HCT116 (cell line): ENCODE results near the gene WIF1. TPM values are rescaled to one million over a fixed set of nuclear protein-coding genes. Genes with fewer than 3 reads are reported as not detected.

ENCODE experiments used
- ATAC-seq: fragments of 200-7000 bp; cut with Tn5 transposase; 2 replicates; pipeline ENCODE4 v1.9.1; 2020; ENCODE audit warnings: mild to moderate bottlenecking, moderate library complexity
- BruUV-seq: library from RNA; stranded (reverse); fragments of 400-500 nt; replicated peaks from 2 replicates; lab custom pipeline; 2021; lab: Mats Ljungman, UMichigan
- CTCF ChIA-PET: fragments of 300-600 bp; sonication (Branson Sonifier 250); formaldehyde crosslinking; loops from one replicate; lab custom pipeline; 2021; ENCODE audit warnings: antibody characterized with exemption; lab: Charles Lee
- POLR2A ChIA-PET: fragments of 300-600, 350-600 bp; sonication (Branson Sonifier 250); formaldehyde crosslinking; loops from one replicate; lab custom pipeline; 2021; ENCODE audit warnings: antibody characterized with exemption; lab: Charles Lee
- RAD21 ChIA-PET, 2 experiments: fragments of 300-600 bp; sonication (Branson Sonifier 250); formaldehyde crosslinking; loops; one replicate each; lab custom pipeline; 2023; ENCODE audit warnings: low total read pairs in 2 of 2; ENCODE audit not compliant: uncharacterized antibody in 2 of 2, unreplicated experiment in 2 of 2, low non-redundant PET in 1 of 2; lab: Charles Lee
- DNase-seq: peaks from one replicate; pipeline ENCODE4 v3.0.0-alpha.2; 2010; ENCODE audit warnings: low read depth, low spot score
- H2AFZ ChIP-seq: fragments of 200-600 bp; shearing (Covaris generic), sonication (generic); 2 replicates; pipeline ENCODE4 v1.6.1; 2017; ENCODE audit warnings: low read depth, mixed run types, mixed read lengths, antibody characterized with exemption, low read length; ENCODE audit not compliant: poor library complexity, severe bottlenecking
- H3K27ac ChIP-seq: 2 replicates; pipeline ENCODE4 v1.5.1; 2012; ENCODE audit warnings: low read depth, low read length
- H3K27me3 ChIP-seq: fragments of 200-600 bp; sonication (generic); 2 replicates; pipeline ENCODE4 v1.6.1; 2016; ENCODE audit warnings: mixed run types, low read length, mixed read lengths; ENCODE audit not compliant: insufficient read depth
- H3K36me3 ChIP-seq, 2 experiments: fragments of 200-500 bp in 1 of 2; fragments of 200-600 bp in 1 of 2; sonication (Bioruptor generic) in 1 of 2; sonication (generic) in 1 of 2; 2 replicates each; pipeline versions ENCODE4 v1.5.1 to v1.6.1; 2014 to 2016; ENCODE audit warnings: low read length in 2 of 2, inconsistent platforms in 1 of 2, mixed read lengths in 1 of 2, mixed run types in 1 of 2; ENCODE audit not compliant: insufficient read depth in 2 of 2, control insufficient read depth in 1 of 2
- H3K4me1 ChIP-seq, 2 experiments: fragments of 200-600 bp in 1 of 2; sonication (generic) in 1 of 2; 2 replicates each; pipeline versions ENCODE4 v1.5.1 to v1.6.1; 2012 to 2017; ENCODE audit warnings: low read length in 2 of 2, inconsistent platforms in 1 of 2, mild to moderate bottlenecking in 1 of 2, mixed read lengths in 1 of 2, mixed run types in 1 of 2, moderate library complexity in 1 of 2; ENCODE audit not compliant: insufficient read depth in 2 of 2, control insufficient read depth in 1 of 2
- H3K4me2 ChIP-seq: fragments of 200-600 bp; sonication (generic); 2 replicates; pipeline ENCODE4 v1.6.1; 2017; ENCODE audit warnings: mixed run types, low read length, mixed read lengths
- H3K4me3 ChIP-seq, 2 experiments: fragments of 200-600 bp in 1 of 2; sonication (generic) in 1 of 2; replicated peaks in 1 of 2; 2 replicates each; pipeline ENCODE4 v1.5.1; 2011 to 2016; ENCODE audit warnings: low read length in 2 of 2, control low read depth in 1 of 2, low read depth in 1 of 2, mild to moderate bottlenecking in 1 of 2, mixed read lengths in 1 of 2, mixed run types in 1 of 2
- H3K79me2 ChIP-seq: fragments of 200-600 bp; sonication (generic); 2 replicates; pipeline ENCODE4 v1.6.1; 2017; ENCODE audit warnings: mild to moderate bottlenecking, mixed run types, low read length, moderate library complexity, mixed read lengths; ENCODE audit not compliant: insufficient read depth
- H3K9ac ChIP-seq: fragments of 200-600 bp; sonication (generic); 2 replicates; pipeline ENCODE4 v1.6.1; 2016; ENCODE audit warnings: low read length, mixed read lengths
- H3K9me2 ChIP-seq: fragments of 200-600 bp; sonication (generic), shearing (Covaris generic); 2 replicates; pipeline ENCODE4 v1.6.1; 2017; ENCODE audit warnings: mixed run types, mild to moderate bottlenecking, moderate library complexity; ENCODE audit not compliant: insufficient read depth
- H3K9me3 ChIP-seq, 2 experiments: fragments of 200-500 bp in 1 of 2; fragments of 200-600 bp in 1 of 2; sonication (Bioruptor generic) in 1 of 2; sonication (generic) in 1 of 2; 2 replicates each; pipeline ENCODE4 v1.6.1; 2014 to 2017; ENCODE audit warnings: low read length in 2 of 2, mixed read lengths in 2 of 2, inconsistent platforms in 1 of 2, low read depth in 1 of 2, mild to moderate bottlenecking in 1 of 2, mixed run types in 1 of 2, moderate library complexity in 1 of 2; ENCODE audit not compliant: control insufficient read depth in 1 of 2, insufficient read depth in 1 of 2
- H4K20me1 ChIP-seq: fragments of 200-600 bp; sonication (generic), shearing (Covaris generic); 2 replicates; pipeline ENCODE4 v1.6.1; 2017; ENCODE audit warnings: mixed run types, mild to moderate bottlenecking, moderate library complexity; ENCODE audit not compliant: insufficient read depth
- CEBPB ChIP-seq: IDR thresholded peaks from 2 replicates; pipeline ENCODE4 v1.6.1; 2012; ENCODE audit warnings: low read depth
- ELF1 ChIP-seq: IDR thresholded peaks from 2 replicates; pipeline ENCODE4 v1.6.1; 2012; ENCODE audit warnings: low read depth, borderline replicate concordance
- FOSL1 ChIP-seq: IDR thresholded peaks from 2 replicates; pipeline ENCODE4 v1.6.1; 2012; ENCODE audit warnings: low read depth
- POLR2AphosphoS5 ChIP-seq: IDR thresholded peaks from 2 replicates; pipeline ENCODE4 v1.6.1; 2011; ENCODE audit warnings: mild to moderate bottlenecking, low read depth, low read length, moderate library complexity
- intact Hi-C: fragments of 100-400 bp; cut with micrococcal nuclease; formaldehyde crosslinking; loops from 2 replicates; pipeline ENCODE4 v1.10.0; 2022
- total RNA-seq: library from RNA; stranded (reverse); gene quantifications from one replicate; pipeline ENCODE4 v1.2.1, GENCODE V29; 2021; ENCODE audit not compliant: unreplicated experiment
- TF ChIP-seq, protein P1 (sequence below): IDR thresholded peaks from 2 replicates; pipeline ENCODE4 v1.6.1; 2012; ENCODE audit warnings: low read depth
- TF ChIP-seq, protein P2 (sequence below), 3 experiments: fragments of 200-600 bp in 1 of 3; sonication (generic) in 1 of 3; IDR thresholded peaks in 2 of 3; conservative IDR thresholded peaks in 1 of 3; 2 replicates each; pipeline ENCODE4 v1.5.1; 2012 to 2017; ENCODE audit warnings: low read depth in 2 of 3, low read length in 2 of 3, antibody characterized with exemption in 1 of 3, borderline replicate concordance in 1 of 3, control low read depth in 1 of 3, mild to moderate bottlenecking in 1 of 3, mixed read lengths in 1 of 3, mixed run types in 1 of 3, moderate library complexity in 1 of 3; ENCODE audit not compliant: insufficient read depth in 1 of 3

The WIF1 gene
- total RNA-seq, 1 experiment from 2014 or later = not detected

DNA sequence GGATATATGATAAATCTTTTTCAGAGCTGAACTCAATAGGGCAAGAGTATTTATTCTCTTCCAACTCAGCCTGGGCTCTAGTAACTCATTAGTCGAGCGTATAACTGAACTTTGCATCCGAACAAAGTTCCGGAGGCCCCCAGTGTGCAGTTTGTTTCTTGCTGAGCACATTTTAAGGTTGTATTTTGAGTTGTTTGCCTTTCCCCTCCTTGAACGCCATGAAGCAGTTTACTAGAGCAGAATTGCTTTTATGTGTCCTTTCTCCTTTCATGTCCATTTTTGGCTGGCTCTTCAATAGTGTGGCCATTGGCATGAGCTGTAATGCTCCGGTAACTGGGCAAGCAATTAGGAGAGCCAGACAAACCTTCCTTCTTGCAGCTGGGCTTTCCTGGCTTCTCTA lies 105.3 kb downstream of the WIF1 start (continued):
- TF ChIP-seq, protein P1, sequence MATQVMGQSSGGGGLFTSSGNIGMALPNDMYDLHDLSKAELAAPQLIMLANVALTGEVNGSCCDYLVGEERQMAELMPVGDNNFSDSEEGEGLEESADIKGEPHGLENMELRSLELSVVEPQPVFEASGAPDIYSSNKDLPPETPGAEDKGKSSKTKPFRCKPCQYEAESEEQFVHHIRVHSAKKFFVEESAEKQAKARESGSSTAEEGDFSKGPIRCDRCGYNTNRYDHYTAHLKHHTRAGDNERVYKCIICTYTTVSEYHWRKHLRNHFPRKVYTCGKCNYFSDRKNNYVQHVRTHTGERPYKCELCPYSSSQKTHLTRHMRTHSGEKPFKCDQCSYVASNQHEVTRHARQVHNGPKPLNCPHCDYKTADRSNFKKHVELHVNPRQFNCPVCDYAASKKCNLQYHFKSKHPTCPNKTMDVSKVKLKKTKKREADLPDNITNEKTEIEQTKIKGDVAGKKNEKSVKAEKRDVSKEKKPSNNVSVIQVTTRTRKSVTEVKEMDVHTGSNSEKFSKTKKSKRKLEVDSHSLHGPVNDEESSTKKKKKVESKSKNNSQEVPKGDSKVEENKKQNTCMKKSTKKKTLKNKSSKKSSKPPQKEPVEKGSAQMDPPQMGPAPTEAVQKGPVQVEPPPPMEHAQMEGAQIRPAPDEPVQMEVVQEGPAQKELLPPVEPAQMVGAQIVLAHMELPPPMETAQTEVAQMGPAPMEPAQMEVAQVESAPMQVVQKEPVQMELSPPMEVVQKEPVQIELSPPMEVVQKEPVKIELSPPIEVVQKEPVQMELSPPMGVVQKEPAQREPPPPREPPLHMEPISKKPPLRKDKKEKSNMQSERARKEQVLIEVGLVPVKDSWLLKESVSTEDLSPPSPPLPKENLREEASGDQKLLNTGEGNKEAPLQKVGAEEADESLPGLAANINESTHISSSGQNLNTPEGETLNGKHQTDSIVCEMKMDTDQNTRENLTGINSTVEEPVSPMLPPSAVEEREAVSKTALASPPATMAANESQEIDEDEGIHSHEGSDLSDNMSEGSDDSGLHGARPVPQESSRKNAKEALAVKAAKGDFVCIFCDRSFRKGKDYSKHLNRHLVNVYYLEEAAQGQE = no peak
- TF ChIP-seq CEBPB (no peak), POLR2AphosphoS5 (no peak)

GRCh38 chr12:65014504-65015271 lies 106.4 kb downstream of the WIF1 start:
- Histone ChIP-seq H3K27me3 (peaks cover 50% of the 10 kb centered on the region), H4K20me1 (no peaks in the 10 kb centered on the region), H3K9ac (no peak overlapping the region), H3K79me2 (no peaks in the 10 kb centered on the region), H3K36me3 (no peaks in the 10 kb centered on the region), H3K4me1 (no peaks in the 10 kb centered on the region), H3K4me2 (no peak overlapping the region), H3K9me2 (no peaks in the 10 kb centered on the region), H3K9me3 (no peaks in the 10 kb centered on the region), H3K4me3 (no peak overlapping the region), H2AFZ (no peak overlapping the region), H3K27ac (no peak overlapping the region)
- TF ChIP-seq CEBPB (no peak), FOSL1 (no peak), ELF1 (no peak)
- TF ChIP-seq, protein P2, sequence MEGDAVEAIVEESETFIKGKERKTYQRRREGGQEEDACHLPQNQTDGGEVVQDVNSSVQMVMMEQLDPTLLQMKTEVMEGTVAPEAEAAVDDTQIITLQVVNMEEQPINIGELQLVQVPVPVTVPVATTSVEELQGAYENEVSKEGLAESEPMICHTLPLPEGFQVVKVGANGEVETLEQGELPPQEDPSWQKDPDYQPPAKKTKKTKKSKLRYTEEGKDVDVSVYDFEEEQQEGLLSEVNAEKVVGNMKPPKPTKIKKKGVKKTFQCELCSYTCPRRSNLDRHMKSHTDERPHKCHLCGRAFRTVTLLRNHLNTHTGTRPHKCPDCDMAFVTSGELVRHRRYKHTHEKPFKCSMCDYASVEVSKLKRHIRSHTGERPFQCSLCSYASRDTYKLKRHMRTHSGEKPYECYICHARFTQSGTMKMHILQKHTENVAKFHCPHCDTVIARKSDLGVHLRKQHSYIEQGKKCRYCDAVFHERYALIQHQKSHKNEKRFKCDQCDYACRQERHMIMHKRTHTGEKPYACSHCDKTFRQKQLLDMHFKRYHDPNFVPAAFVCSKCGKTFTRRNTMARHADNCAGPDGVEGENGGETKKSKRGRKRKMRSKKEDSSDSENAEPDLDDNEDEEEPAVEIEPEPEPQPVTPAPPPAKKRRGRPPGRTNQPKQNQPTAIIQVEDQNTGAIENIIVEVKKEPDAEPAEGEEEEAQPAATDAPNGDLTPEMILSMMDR (IDR thresholded peaks at IDR 0.05 in 2 of 3, conservative IDR thresholded peaks at IDR 0.05 in 1 of 3; ENCODE audit: borderline replicate concordance in 1 of 3, insufficient read depth in 1 of 3, low read depth in 2 of 3, low read length in 2 of 3) = no peak
- RAD21 ChIA-PET = no interaction called here
- no TSS peak for BruUV-seq
- intact Hi-C loops = no loop called here
- ATAC-seq (no peak), DNase-seq (no peak)
- POLR2A ChIA-PET = no interaction called here
- CTCF ChIA-PET = no interaction called here
